ENCODE data around the gene MFAP3. TPM values are rescaled to one million over a fixed set of nuclear protein-coding genes. Genes with fewer than 3 reads are reported as not detected.

MFAP3 gene
- total RNA-seq, 1 donor from 2014 or later: 41.7 TPM

DNA sequence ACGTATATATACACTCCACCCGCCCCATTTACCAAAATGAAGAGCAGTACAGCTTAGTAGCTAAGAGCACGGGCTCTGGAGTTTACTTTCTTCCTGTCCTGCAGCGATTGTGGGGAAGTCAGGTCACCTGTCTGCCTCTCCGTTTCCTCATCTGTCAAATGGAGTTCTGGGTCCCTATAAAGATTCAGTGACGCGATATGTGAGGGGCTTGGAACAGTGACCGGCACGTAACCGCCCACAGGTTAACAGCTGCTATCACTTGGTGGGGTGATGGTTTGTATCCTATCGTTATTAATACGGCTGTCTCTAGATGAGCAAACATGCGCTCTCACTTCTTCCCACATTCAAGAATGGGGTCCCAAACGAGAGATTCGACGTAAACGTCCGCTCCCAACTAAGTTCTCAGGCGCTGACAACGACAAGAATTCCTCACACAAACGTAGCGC, 483 bp upstream of the MFAP3 start:
- TF ChIP-seq, protein P1, sequence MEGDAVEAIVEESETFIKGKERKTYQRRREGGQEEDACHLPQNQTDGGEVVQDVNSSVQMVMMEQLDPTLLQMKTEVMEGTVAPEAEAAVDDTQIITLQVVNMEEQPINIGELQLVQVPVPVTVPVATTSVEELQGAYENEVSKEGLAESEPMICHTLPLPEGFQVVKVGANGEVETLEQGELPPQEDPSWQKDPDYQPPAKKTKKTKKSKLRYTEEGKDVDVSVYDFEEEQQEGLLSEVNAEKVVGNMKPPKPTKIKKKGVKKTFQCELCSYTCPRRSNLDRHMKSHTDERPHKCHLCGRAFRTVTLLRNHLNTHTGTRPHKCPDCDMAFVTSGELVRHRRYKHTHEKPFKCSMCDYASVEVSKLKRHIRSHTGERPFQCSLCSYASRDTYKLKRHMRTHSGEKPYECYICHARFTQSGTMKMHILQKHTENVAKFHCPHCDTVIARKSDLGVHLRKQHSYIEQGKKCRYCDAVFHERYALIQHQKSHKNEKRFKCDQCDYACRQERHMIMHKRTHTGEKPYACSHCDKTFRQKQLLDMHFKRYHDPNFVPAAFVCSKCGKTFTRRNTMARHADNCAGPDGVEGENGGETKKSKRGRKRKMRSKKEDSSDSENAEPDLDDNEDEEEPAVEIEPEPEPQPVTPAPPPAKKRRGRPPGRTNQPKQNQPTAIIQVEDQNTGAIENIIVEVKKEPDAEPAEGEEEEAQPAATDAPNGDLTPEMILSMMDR (IDR thresholded peaks at IDR 0.05): no peak
- Mint-ChIP-seq H3K36me3 (ENCODE audit: unreplicated experiment) (peaks cover 3% of the 10 kb centered on the region), H3K9me3 (ENCODE audit: unreplicated experiment) (no peaks in the 10 kb centered on the region), H3K27me3 (ENCODE audit: unreplicated experiment) (no peaks in the 10 kb centered on the region), H3K4me1 (ENCODE audit: unreplicated experiment) (peaks cover 16% of the 10 kb centered on the region), H3K27ac (ENCODE audit: unreplicated experiment) (peak overlapping the region; percentile 94), H3K4me3 (ENCODE audit: unreplicated experiment) (peak overlapping the region; percentile 94)
- DNase-seq (ENCODE audit: extremely low spot score, unreplicated experiment): no peak

DNA sequence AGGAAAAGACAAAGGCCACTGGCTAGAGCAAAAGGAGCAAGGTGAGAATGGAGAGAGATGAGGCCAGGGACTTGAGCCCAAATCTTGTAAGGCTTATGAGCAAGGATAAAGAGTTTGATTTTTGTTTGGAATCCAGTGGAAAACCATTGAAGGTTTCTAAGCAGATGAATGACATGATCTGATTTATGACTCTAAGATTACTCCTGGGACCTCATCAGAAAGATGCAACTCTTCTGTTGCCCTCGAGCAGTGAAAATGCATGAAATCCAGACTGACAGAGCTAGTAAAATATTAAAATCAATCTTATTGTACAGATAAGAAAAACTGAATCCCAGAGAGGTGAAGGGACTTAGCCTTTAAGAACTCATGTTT, 677 bp downstream of the MFAP3 start:
- H3K27me3 Mint-ChIP-seq (ENCODE audit: unreplicated experiment): no peaks in the 10 kb centered on the region
- no peak for DNase-seq (ENCODE audit: extremely low spot score, unreplicated experiment)
- TF ChIP-seq, protein P1 (IDR thresholded peaks at IDR 0.05): no peak
- peak overlapping the region; percentile 94 for H3K4me3 Mint-ChIP-seq (ENCODE audit: unreplicated experiment)
- no peaks in the 10 kb centered on the region for H3K9me3 Mint-ChIP-seq (ENCODE audit: unreplicated experiment)
- H3K36me3 Mint-ChIP-seq (ENCODE audit: unreplicated experiment): peaks cover 3% of the 10 kb centered on the region
- H3K27ac Mint-ChIP-seq (ENCODE audit: unreplicated experiment): peak overlapping the region; percentile 94
- peaks cover 16% of the 10 kb centered on the region for H3K4me1 Mint-ChIP-seq (ENCODE audit: unreplicated experiment)

DNA sequence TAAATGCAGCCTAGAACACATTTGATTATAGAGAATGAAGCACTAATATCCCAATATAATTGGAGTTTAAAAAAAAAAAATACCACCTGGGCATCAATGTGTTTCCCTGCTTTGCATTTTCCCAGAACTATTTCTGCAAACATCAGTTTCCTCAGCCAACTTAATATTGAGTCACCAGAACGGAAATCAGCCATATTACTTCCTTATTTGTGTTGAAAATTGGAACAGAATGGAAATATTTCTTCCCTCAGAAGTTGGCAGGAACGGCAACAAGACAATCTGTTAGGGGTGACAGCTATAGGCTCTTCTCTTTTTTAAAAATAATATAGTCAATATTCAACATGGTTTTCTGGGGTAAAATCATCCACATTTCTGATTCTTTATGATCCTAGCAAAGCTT, 4.0 kb downstream of the MFAP3 start:
- no peak for DNase-seq (ENCODE audit: extremely low spot score, unreplicated experiment)
- Mint-ChIP-seq H3K4me1 (ENCODE audit: unreplicated experiment) (peaks cover 11% of the 10 kb centered on the region), H3K4me3 (ENCODE audit: unreplicated experiment) (no peak overlapping the region), H3K27me3 (ENCODE audit: unreplicated experiment) (no peaks in the 10 kb centered on the region), H3K36me3 (ENCODE audit: unreplicated experiment) (peaks cover 3% of the 10 kb centered on the region), H3K27ac (ENCODE audit: unreplicated experiment) (no peak overlapping the region), H3K9me3 (ENCODE audit: unreplicated experiment) (no peaks in the 10 kb centered on the region)
- TF ChIP-seq, protein P1 (IDR thresholded peaks at IDR 0.05): no peak

DNA sequence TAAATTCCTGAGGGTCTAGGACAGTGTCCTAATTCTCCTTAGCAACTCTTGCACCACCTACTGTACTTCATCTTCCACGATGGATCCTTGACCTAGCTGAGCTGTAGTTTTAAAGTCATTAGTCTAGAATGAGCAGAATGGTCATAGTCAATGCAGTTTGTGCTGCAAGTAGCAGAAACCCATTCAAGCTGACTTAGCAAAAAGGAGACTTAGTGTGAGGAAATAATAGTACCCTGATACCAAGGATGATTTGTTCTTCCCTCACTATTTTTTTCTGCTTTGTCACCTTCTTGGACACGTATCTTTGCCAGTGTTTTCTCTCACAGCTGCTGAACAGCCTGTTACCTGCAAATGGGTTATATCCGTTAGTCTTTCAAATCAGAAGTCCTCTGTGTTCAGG, 5.3 kb downstream of the MFAP3 start:
- no peak overlapping the region for H3K27ac Mint-ChIP-seq (ENCODE audit: unreplicated experiment)
- DNase-seq (ENCODE audit: extremely low spot score, unreplicated experiment): no peak
- no peaks in the 10 kb centered on the region for H3K9me3 Mint-ChIP-seq (ENCODE audit: unreplicated experiment)
- no peak overlapping the region for H3K4me3 Mint-ChIP-seq (ENCODE audit: unreplicated experiment)
- TF ChIP-seq, protein P1 (IDR thresholded peaks at IDR 0.05): no peak
- peaks cover 5% of the 10 kb centered on the region for H3K36me3 Mint-ChIP-seq (ENCODE audit: unreplicated experiment)
- no peaks in the 10 kb centered on the region for H3K27me3 Mint-ChIP-seq (ENCODE audit: unreplicated experiment)
- H3K4me1 Mint-ChIP-seq (ENCODE audit: unreplicated experiment): peaks cover 5% of the 10 kb centered on the region

DNA sequence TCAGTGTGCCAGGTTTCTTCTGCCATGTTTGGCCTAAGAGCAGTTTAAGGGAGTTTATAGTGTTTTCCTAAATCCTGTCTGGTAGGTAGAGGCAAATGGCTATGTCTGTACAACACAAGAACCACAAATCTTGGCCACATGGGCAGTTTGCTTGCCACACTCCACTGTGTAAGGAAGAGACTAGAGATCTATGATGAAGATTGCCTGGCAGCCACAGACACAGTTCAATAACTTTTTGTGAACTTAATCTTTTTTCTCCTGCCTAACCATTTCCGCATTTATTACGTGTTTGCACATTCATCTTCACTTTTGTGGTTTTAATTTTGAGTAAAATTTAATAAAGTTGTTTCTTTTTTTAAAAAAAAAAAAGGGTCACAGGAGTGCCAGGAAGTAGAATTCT, 5.8 kb downstream of the MFAP3 start:
- TF ChIP-seq, protein P1 (IDR thresholded peaks at IDR 0.05): no peak
- Mint-ChIP-seq H3K9me3 (ENCODE audit: unreplicated experiment) (no peaks in the 10 kb centered on the region), H3K36me3 (ENCODE audit: unreplicated experiment) (peaks cover 8% of the 10 kb centered on the region), H3K27ac (ENCODE audit: unreplicated experiment) (no peak overlapping the region), H3K4me1 (ENCODE audit: unreplicated experiment) (peaks cover under 1% of the 10 kb centered on the region), H3K27me3 (ENCODE audit: unreplicated experiment) (no peaks in the 10 kb centered on the region), H3K4me3 (ENCODE audit: unreplicated experiment) (no peak overlapping the region)
- no peak for DNase-seq (ENCODE audit: extremely low spot score, unreplicated experiment)

Measured in osteocyte (in vitro differentiated cells).